Erythroblast (primary cell): ENCODE measurements around the gene PRPF6.

Experiments used
- GATA1 ChIP-seq: IDR thresholded peaks from 2 replicates; pipeline ENCODE4 v1.6.1; 2011; ENCODE audit warnings: low read depth, mild to moderate bottlenecking, control low read depth, low read length, moderate library complexity
- POLR2A ChIP-seq: IDR thresholded peaks from 2 replicates; pipeline ENCODE4 v1.6.1; 2011; ENCODE audit warnings: mild to moderate bottlenecking, low read length

DNA sequence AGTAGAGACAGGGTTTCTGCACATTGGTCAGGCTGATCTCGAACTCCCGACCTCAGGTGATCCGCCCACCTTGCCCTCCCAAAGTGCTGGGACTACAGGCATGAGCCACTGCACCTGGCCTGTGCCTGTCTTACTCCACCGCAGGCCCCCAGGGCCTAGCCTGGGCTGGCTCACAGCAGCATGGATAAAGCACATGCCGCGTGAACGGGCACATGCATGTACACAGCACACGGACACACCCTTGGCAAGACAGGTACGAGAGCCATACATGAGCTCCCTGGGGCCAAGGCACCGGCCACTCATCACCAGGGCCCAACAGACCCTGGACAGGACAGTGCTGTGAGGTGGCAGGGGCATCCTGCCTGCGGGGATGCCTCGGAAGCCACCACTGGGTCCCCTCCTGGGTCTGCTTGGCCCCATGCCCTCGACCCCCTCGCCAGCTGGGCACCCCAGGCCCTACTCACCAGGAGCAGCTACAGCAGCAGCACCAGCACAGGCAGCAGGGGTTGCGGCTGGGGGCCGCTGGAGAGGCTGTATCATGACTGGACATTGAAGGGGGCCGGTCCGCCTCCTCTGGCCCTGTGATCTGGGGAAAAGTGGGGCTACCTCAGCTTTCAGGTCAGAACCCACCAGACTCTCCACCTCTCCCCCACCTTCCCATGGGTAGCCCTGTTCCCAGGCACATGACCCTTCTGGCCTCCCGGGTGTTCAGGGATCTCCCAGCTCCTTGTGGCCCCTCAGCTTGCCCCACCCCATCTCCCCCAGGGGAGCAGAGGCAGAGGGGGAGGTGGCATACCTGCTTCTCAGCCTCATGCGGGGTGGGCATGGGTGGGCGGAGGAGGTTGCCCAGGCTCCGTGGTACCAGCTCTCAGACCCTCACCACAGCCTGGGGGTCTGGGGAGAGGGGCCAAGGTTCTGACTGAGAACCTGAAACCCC, 95.4 kb downstream of the PRPF6 start:
- no peak for TF ChIP-seq POLR2A
- no peak for TF ChIP-seq GATA1
